CD4-positive, alpha-beta memory T cell (primary cell): ENCODE measurements around the gene PGAP3. TPM values are rescaled to one million over a fixed set of nuclear protein-coding genes. Genes with fewer than 3 reads are reported as not detected.
A peak's percentile ranks its signal among the peaks of the same experiment; 100 is the strongest.

ENCODE experiments used
- CTCF ChIA-PET: fragments of 350-600 bp; sonication (Branson Sonifier 250); formaldehyde crosslinking; loops from one replicate; lab custom pipeline; 2021; ENCODE audit warnings: inconsistent platforms; ENCODE audit not compliant: partially characterized antibody; lab: Charles Lee
- POLR2A ChIA-PET: fragments of 350-600 bp; sonication (Branson Sonifier 250); formaldehyde crosslinking; loops from one replicate; lab custom pipeline; 2021; ENCODE audit not compliant: partially characterized antibody; lab: Charles Lee
- DNase-seq, 5 donors: peaks; one replicate each; pipeline versions ENCODE4 v3.0.0 to v3.0.0-alpha.2; 2020 to 2022; ENCODE audit warnings: mixed read lengths in 1 of 5
- H3K27ac ChIP-seq: one replicate; pipeline ENCODE4 v1.7.0; 2013; ENCODE audit warnings: low read depth, low read length
- H3K27me3 ChIP-seq: 2 replicates; pipeline ENCODE4 v1.7.0; 2013; ENCODE audit warnings: mild to moderate bottlenecking, low read length, moderate library complexity; ENCODE audit not compliant: insufficient read depth
- H3K36me3 ChIP-seq: 2 replicates; pipeline ENCODE4 v1.7.0; 2013; ENCODE audit warnings: mild to moderate bottlenecking, low read length, moderate library complexity; ENCODE audit not compliant: insufficient read depth
- H3K4me1 ChIP-seq: 2 replicates; pipeline ENCODE4 v1.7.0; 2013; ENCODE audit warnings: mild to moderate bottlenecking, low read length, moderate library complexity; ENCODE audit not compliant: insufficient read depth
- H3K4me3 ChIP-seq, 2 donors: one replicate each; pipeline ENCODE4 v1.7.0; 2013; ENCODE audit warnings: low read length in 2 of 2, mild to moderate bottlenecking in 1 of 2
- H3K9me3 ChIP-seq, 2 donors: one replicate each; pipeline ENCODE4 v1.7.0; 2013; ENCODE audit warnings: low read length in 2 of 2, control low read depth in 1 of 2; ENCODE audit not compliant: control insufficient read depth in 1 of 2
- H3K27ac Mint-ChIP-seq, 7 donors: one replicate each; pipeline ENCODE4 v1.8.0; 2020 to 2021; ENCODE audit warnings: mixed read lengths in 7 of 7, mild to moderate bottlenecking in 6 of 7, inconsistent platforms in 3 of 7, moderate library complexity in 3 of 7
- H3K27me3 Mint-ChIP-seq, 2 donors: one replicate each; pipeline ENCODE4 v1.8.0; 2020 to 2021; ENCODE audit warnings: mixed read lengths in 2 of 2
- H3K36me3 Mint-ChIP-seq, 2 donors: one replicate each; pipeline ENCODE4 v1.8.0; 2020 to 2021; ENCODE audit warnings: mixed read lengths in 2 of 2, inconsistent platforms in 1 of 2, mild to moderate bottlenecking in 1 of 2
- H3K4me1 Mint-ChIP-seq, 4 donors: one replicate each; pipeline ENCODE4 v1.8.0; 2020 to 2021; ENCODE audit warnings: mixed read lengths in 4 of 4, mild to moderate bottlenecking in 1 of 4
- H3K4me3 Mint-ChIP-seq, 8 donors: one replicate each; pipeline ENCODE4 v1.8.0; 2020 to 2021; ENCODE audit warnings: mixed read lengths in 8 of 8, mild to moderate bottlenecking in 7 of 8, moderate library complexity in 6 of 8, inconsistent platforms in 3 of 8
- H3K9me3 Mint-ChIP-seq, 8 donors: one replicate each; pipeline ENCODE4 v1.8.0; 2020 to 2021; ENCODE audit warnings: mixed read lengths in 8 of 8, mild to moderate bottlenecking in 5 of 8, inconsistent platforms in 3 of 8, moderate library complexity in 1 of 8
- intact Hi-C: fragments of 100-400 bp; cut with micrococcal nuclease; formaldehyde crosslinking; loops from one replicate; pipeline ENCODE4 v1.15.1; 2023
- polyA plus RNA-seq, 2 donors: library from polyadenylated mRNA; unstranded; fragments of 300-500 nt; fragmentation: Illumina TruSeq; gene quantifications; one replicate each; pipeline ENCODE4 v1.2.3, GENCODE V29; 2021
- total RNA-seq, 2 experiments: library from RNA; stranded (reverse); gene quantifications; one replicate each; pipeline ENCODE4 v1.2.3, GENCODE V29; 2021

Gene PGAP3
- total and polyA plus RNA-seq, 4 experiments from 2014 or later, result 22.1 to 30.5 (median 28.0) TPM

DNA sequence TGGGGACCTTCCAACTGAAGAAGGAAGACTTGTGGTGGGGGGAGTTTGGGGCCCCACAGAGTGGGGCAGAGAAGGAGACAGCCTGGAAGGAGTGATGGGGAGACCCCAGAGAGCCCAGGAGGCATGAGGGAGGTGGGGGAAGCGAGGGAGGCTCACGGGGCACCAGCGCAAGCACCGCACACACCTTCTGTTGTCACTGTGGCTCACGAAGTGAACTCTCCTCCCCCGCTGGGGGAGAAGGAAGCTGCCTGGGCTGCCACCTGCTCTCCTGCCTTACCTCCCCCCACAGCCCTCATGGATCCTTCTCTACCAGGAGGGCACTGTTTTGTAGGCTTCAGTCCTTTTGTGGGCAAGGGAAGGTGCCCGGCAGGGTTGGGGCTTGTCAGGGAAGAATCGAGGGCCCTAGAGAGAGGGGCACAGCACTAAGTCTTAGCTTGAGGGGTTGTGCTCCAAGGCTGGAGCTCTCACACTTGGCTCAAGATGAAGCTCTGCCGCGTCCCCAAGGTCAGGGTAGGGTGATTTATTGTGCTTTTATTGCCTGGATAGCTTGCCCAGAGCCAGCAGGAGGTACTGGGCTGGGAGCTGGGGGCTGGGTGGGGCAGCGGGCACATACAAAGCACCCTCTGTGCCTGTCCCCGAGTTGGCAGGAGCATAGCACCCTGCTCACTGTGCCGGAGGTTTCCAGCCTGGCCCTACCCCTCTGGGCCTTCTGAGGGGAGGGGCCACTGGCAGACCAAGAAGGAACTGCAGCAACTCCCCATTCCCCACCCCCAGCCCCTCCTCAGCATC, 55.5 kb downstream of the PGAP3 start:
- Mint-ChIP-seq H3K27ac (peak overlapping the region in 1 of 7 donors; percentile 10), H3K4me3 (no peak overlapping the region), H3K9me3 (no peaks in the 10 kb centered on the region), H3K27me3 (peaks cover 10 to 19% of the 10 kb centered on the region in 2 donors), H3K36me3 (peaks cover 0 to 1% of the 10 kb centered on the region in 2 donors), H3K4me1 (peaks cover 4 to 16% (median 11%) of the 10 kb centered on the region in 4 donors)
- Histone ChIP-seq H3K27ac (no peak overlapping the region), H3K4me1 (peaks cover 17% of the 10 kb centered on the region), H3K36me3 (no peaks in the 10 kb centered on the region), H3K27me3 (peaks cover 4% of the 10 kb centered on the region), H3K9me3 (no peaks in the 10 kb centered on the region), H3K4me3 (no peak overlapping the region)
- ChIA-PET POLR2A (no interaction called here), CTCF (interaction anchor here (1.7 to 6.4 kb wide), 5 partner anchors 9 to 37 kb away, joined by 5 to 114 read pairs (median 8); partner anchors contain the start of genes PNMT and PPP1R1B)
- DNase-seq, result no peak
- intact Hi-C loops, result no loop called here

GRCh38 chr17:39631403-39631802, 56.5 kb downstream of the PGAP3 start:
- peaks cover 11 to 22% of the 10 kb centered on the region in 2 donors for H3K27me3 Mint-ChIP-seq
- peaks cover 5 to 15% (median 8%) of the 10 kb centered on the region in 4 donors for H3K4me1 Mint-ChIP-seq
- no peaks in the 10 kb centered on the region for H3K36me3 Mint-ChIP-seq
- H3K27ac Mint-ChIP-seq, result peak overlapping the region in 1 of 7 donors; percentile 68
- ChIA-PET CTCF (interaction anchor here (1.1 to 6.4 kb wide), 3 partner anchors 8 to 122 kb away, joined by 3 to 114 read pairs (median 3); partner anchors contain the start of gene PPP1R1B), POLR2A (interaction anchor here (1.1 kb wide), 1 partner anchor 40 kb away, joined by 3 read pairs; no protein-coding TSS in a partner anchor)
- Histone ChIP-seq H3K4me1 (peaks cover 18% of the 10 kb centered on the region), H3K4me3 (no peak overlapping the region), H3K9me3 (no peaks in the 10 kb centered on the region), H3K27ac (no peak overlapping the region), H3K27me3 (peaks cover 9% of the 10 kb centered on the region), H3K36me3 (no peaks in the 10 kb centered on the region)
- H3K9me3 Mint-ChIP-seq, result no peaks in the 10 kb centered on the region
- no peak overlapping the region for H3K4me3 Mint-ChIP-seq
- no peak for DNase-seq
- intact Hi-C loops, result no loop called here

DNA sequence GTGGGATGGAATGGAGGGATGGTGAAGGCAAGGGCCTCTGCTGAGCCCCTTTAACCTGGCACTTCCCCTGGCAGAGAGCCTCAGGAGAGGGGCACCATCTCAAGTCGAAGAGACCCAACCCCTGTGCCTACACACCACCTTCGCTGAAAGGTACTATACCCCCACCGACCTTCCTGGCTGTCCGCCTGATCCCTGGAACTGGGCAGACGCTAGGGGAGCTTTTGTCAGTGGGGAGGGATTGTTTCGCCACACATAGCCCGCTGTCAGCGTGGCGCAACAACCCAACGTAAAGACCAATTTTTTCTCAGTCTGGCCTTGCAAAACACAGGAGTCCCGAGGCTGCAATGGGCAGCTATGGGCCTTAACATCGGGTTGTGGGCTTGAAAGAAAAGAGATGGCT, 58.0 kb downstream of the PGAP3 start:
- peak in 1 of 5 donors; percentile 11 for DNase-seq
- H3K27me3 ChIP-seq, result peaks cover 19% of the 10 kb centered on the region
- Mint-ChIP-seq H3K27me3 (peaks cover 25 to 31% of the 10 kb centered on the region in 2 donors), H3K9me3 (no peaks in the 10 kb centered on the region), H3K4me3 (no peak overlapping the region), H3K36me3 (no peaks in the 10 kb centered on the region), H3K27ac (no peak overlapping the region), H3K4me1 (peaks cover 7 to 13% (median 9%) of the 10 kb centered on the region in 4 donors)
- H3K9me3 ChIP-seq, result no peaks in the 10 kb centered on the region
- no peaks in the 10 kb centered on the region for H3K36me3 ChIP-seq
- ChIA-PET CTCF (interaction anchor here (6.4 kb wide), 1 partner anchor 6 kb away, joined by 114 read pairs; the partner anchor contains the start of gene PPP1R1B), POLR2A (no interaction called here)
- no peak overlapping the region for H3K27ac ChIP-seq
- no peak overlapping the region for H3K4me3 ChIP-seq
- intact Hi-C loops, result no loop called here
- peaks cover 14% of the 10 kb centered on the region for H3K4me1 ChIP-seq

DNA sequence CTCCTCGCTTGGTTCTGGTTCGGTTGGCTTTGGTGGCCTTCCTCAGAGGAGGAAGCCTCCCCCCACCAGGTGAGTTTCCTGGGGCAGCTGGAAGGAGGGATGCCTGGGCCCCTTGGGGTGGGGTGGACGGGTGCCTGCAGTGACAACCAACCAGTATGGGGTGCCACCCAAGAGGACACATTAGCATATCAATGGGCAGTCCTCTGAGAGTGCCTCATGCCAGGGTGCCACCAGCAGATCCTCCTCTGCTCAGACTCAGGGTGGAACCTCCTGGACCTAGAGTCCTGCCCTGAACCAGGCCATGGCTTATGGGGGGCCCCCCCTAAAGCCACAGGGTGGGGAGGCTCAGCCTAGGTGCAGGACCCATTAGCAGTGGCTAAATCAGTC, 58.4 kb downstream of the PGAP3 start:
- H3K27me3 Mint-ChIP-seq, result peaks cover 26 to 31% of the 10 kb centered on the region in 2 donors
- ChIA-PET CTCF (interaction anchor here (1.2 to 6.4 kb wide), 3 partner anchors 6 to 12 kb away, joined by 3 to 114 read pairs (median 3); partner anchors contain the start of gene PPP1R1B), POLR2A (no interaction called here)
- no peak overlapping the region for H3K4me3 Mint-ChIP-seq
- Histone ChIP-seq H3K36me3 (no peaks in the 10 kb centered on the region), H3K4me1 (peaks cover 10% of the 10 kb centered on the region), H3K27ac (no peak overlapping the region), H3K9me3 (no peaks in the 10 kb centered on the region), H3K27me3 (peaks cover 19% of the 10 kb centered on the region), H3K4me3 (no peak overlapping the region)
- H3K27ac Mint-ChIP-seq, result no peak overlapping the region
- peaks cover 7 to 13% (median 9%) of the 10 kb centered on the region in 4 donors for H3K4me1 Mint-ChIP-seq
- DNase-seq, result peak in 1 of 5 donors; percentile 33
- H3K36me3 Mint-ChIP-seq, result no peaks in the 10 kb centered on the region
- intact Hi-C loops, result no loop called here
- H3K9me3 Mint-ChIP-seq, result no peaks in the 10 kb centered on the region

GRCh38 chr17:39628655-39629493, 59.0 kb downstream of the PGAP3 start:
- peaks cover 19% of the 10 kb centered on the region for H3K27me3 ChIP-seq
- no peak overlapping the region for H3K27ac ChIP-seq
- Mint-ChIP-seq H3K4me3 (peak overlapping the region in 1 of 8 donors; percentile 68), H3K36me3 (no peaks in the 10 kb centered on the region), H3K27ac (peak overlapping the region in 1 of 7 donors; percentile 48), H3K9me3 (no peaks in the 10 kb centered on the region), H3K4me1 (peaks cover 3 to 13% (median 6%) of the 10 kb centered on the region in 4 donors), H3K27me3 (peaks cover 26 to 31% of the 10 kb centered on the region in 2 donors)
- no peak overlapping the region for H3K4me3 ChIP-seq
- H3K9me3 ChIP-seq, result no peaks in the 10 kb centered on the region
- POLR2A ChIA-PET, result interaction anchor here (1.3 to 1.5 kb wide), 2 partner anchors 9 to 102 kb away, joined by 3 to 5 read pairs; partner anchors contain the start of genes MIEN1 and STARD3
- CTCF ChIA-PET, result interaction anchor here (0.6 to 1.6 kb wide), 5 partner anchors 10 to 348 kb away, joined by 3 to 4 read pairs (median 3); partner anchors contain the start of gene MIEN1
- H3K4me1 ChIP-seq, result peaks cover 6% of the 10 kb centered on the region
- intact Hi-C loops, result no loop called here
- H3K36me3 ChIP-seq, result no peaks in the 10 kb centered on the region
- peak in 1 of 5 donors; percentile 3 for DNase-seq

DNA sequence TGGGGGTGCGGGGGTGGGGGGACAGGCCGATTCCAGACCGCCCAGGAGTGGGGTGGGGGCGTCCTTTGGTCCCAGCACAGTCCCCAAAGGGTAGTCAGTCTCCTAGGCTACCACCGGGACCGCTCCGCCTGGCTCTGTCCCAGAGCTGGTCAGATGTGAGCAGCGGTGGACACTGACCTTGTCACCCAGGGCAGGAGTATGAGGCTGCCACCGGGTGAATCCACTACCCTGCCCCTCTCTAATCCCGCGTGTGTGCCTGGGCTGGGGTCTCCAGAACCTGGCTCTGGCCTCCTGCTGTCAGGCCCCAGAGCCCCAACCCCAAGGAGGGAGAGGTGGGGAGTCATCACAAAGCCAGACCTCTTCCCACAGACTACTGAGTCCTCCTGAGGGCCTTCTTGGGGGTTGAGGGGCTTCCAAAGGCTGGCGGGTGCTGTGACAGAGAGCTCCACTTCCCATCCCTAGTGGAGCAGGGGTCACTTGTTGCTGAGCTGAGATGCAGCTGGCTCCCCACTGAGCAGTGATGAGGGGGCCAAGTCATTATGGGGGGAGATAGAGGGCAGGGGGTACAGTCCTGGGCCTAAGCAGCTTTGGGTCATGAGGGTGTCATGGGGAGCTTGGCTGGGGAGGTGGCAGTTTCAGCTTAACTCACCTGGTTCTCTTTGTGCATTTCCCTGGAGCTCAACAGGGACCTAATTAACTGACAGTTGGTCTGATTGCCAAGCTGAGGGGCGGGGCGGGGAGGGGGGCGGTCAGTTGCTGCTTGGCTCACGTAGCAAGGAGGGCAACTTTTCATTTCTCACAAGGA, 59.9 kb downstream of the PGAP3 start:
- DNase-seq, result no peak
- H3K27me3 ChIP-seq, result peaks cover 19% of the 10 kb centered on the region
- CTCF ChIA-PET, result interaction anchor here (0.6 to 1.6 kb wide), 5 partner anchors 11 to 349 kb away, joined by 3 to 4 read pairs (median 3); partner anchors contain the start of gene MIEN1
- Mint-ChIP-seq H3K4me1 (peaks cover 7 to 23% (median 13%) of the 10 kb centered on the region in 4 donors), H3K9me3 (no peaks in the 10 kb centered on the region), H3K27ac (no peak overlapping the region), H3K36me3 (peaks cover 0 to 1% of the 10 kb centered on the region in 2 donors), H3K4me3 (peak overlapping the region in 2 of 8 donors; percentile 17 to 25), H3K27me3 (peaks cover 26 to 31% of the 10 kb centered on the region in 2 donors)
- no peak overlapping the region for H3K4me3 ChIP-seq
- POLR2A ChIA-PET, result interaction anchor here (1.3 to 1.5 kb wide), 2 partner anchors 9 to 102 kb away, joined by 3 to 5 read pairs; partner anchors contain the start of genes MIEN1 and STARD3
- no peaks in the 10 kb centered on the region for H3K36me3 ChIP-seq
- no peaks in the 10 kb centered on the region for H3K9me3 ChIP-seq
- peaks cover 15% of the 10 kb centered on the region for H3K4me1 ChIP-seq
- intact Hi-C loops, result no loop called here
- no peak overlapping the region for H3K27ac ChIP-seq
